ENCODE measurements around the gene TRRAP.

DNA sequence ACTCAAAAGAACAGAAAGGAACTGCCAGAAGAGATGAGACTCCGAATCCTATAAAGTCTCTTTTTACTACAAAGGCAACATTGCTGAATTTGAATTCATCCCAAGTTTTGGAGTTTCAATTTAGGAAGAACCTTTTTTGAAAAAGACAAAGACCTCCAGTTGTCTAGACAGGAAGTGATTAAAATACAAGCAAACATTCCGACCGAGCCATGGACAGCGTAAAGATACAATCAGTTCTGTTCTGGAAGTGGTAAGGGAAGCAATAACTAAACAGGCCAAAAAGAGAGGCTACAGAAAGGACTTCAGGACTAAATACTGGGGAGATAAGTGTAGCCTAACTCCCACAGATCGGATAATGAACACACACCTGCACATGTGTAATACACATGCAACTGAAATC lies 164.6 kb downstream of the TRRAP start:
- no peak for TF ChIP-seq MXI1 (IDR thresholded peaks at IDR 0.05; ENCODE audit: borderline replicate concordance, low read depth, low read length)
- TF ChIP-seq POLR2A (IDR thresholded peaks at IDR 0.05; ENCODE audit: low read depth, low read length) = no peak
- TF ChIP-seq, protein P1, sequence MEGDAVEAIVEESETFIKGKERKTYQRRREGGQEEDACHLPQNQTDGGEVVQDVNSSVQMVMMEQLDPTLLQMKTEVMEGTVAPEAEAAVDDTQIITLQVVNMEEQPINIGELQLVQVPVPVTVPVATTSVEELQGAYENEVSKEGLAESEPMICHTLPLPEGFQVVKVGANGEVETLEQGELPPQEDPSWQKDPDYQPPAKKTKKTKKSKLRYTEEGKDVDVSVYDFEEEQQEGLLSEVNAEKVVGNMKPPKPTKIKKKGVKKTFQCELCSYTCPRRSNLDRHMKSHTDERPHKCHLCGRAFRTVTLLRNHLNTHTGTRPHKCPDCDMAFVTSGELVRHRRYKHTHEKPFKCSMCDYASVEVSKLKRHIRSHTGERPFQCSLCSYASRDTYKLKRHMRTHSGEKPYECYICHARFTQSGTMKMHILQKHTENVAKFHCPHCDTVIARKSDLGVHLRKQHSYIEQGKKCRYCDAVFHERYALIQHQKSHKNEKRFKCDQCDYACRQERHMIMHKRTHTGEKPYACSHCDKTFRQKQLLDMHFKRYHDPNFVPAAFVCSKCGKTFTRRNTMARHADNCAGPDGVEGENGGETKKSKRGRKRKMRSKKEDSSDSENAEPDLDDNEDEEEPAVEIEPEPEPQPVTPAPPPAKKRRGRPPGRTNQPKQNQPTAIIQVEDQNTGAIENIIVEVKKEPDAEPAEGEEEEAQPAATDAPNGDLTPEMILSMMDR (conservative IDR thresholded peaks at IDR 0.05; ENCODE audit: low read depth, low read length) = no peak
- no peak for TF ChIP-seq FOS (IDR thresholded peaks at IDR 0.05; ENCODE audit: low read depth, low read length)
- TF ChIP-seq RFX5 (IDR thresholded peaks at IDR 0.05; ENCODE audit: low read depth, low read length) = no peak
- TF ChIP-seq, protein P2, sequence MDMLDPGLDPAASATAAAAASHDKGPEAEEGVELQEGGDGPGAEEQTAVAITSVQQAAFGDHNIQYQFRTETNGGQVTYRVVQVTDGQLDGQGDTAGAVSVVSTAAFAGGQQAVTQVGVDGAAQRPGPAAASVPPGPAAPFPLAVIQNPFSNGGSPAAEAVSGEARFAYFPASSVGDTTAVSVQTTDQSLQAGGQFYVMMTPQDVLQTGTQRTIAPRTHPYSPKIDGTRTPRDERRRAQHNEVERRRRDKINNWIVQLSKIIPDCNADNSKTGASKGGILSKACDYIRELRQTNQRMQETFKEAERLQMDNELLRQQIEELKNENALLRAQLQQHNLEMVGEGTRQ (IDR thresholded peaks at IDR 0.05; ENCODE audit: low read depth, low read length) = no peak
- no peak for TF ChIP-seq CEBPB (IDR thresholded peaks at IDR 0.05; ENCODE audit: low read depth, low read length)
